ENCODE measurements around the gene PTH2R. TPM values are rescaled to one million over a fixed set of nuclear protein-coding genes. Genes with fewer than 3 reads are reported as not detected.

PTH2R gene
- total and polyA plus RNA-seq, 9 of the 15 experiments (the other 6 are each of a cell fraction or from before 2014, with no cell fraction given) = 2.7 to 8.8 (median 4.2) TPM

- ChIA-PET CTCF (ENCODE audit: low intra/inter-chr PET ratio) (no interaction called here), POLR2A (no interaction called here)
- Histone ChIP-seq H3K36me3 (ENCODE audit: control insufficient read depth, insufficient read depth, low read length) (no peaks in the 10 kb centered on the region), H4K20me1 (replicated peaks; ENCODE audit: control insufficient read depth, insufficient read depth, low read length) (no peaks in the 10 kb centered on the region), H3K9me1 (ENCODE audit: control insufficient read depth, insufficient read depth, low read length) (no peaks in the 10 kb centered on the region), H3K9me3 (replicated peaks; ENCODE audit: control insufficient read depth, insufficient read depth, low read depth, low read length) (no peaks in the 10 kb centered on the region), H3K27me3 (ENCODE audit: control insufficient read depth in 2 of 2, insufficient read depth in 2 of 2, low read length in 2 of 2) (no peaks in the 10 kb centered on the region), H3K9ac (ENCODE audit: insufficient read depth in 1 of 2, low read depth in 2 of 2, low read length in 2 of 2) (no peak overlapping the region), H3K4me1 (replicated peaks in 1 of 2; ENCODE audit: control insufficient read depth in 2 of 2, insufficient read depth in 2 of 2, low read length in 2 of 2) (peaks cover 0 to 12% of the 10 kb centered on the region in 2 experiments; a peak in 2 of 5 replicates), H2AFZ (ENCODE audit: low read depth, low read length) (no peak overlapping the region), H3K79me2 (ENCODE audit: control insufficient read depth, insufficient read depth, low read length) (no peaks in the 10 kb centered on the region), H3K4me3 (no peak overlapping the region), H3K4me2 (ENCODE audit: insufficient read depth, low read length) (no peak overlapping the region), H3K27ac (ENCODE audit: extremely low read depth, low read depth, low read length) (no peak overlapping the region)
- intact Hi-C loops (cut with micrococcal nuclease) (no loop called here), in situ Hi-C loops (cut with MboI) (no loop called here)
- DNase-seq (ENCODE audit: extremely low read depth in 1 of 4, low spot score in 3 of 4) = no peak
- no TSS peak for BruUV-seq (replicated peaks)
- 33% methylated on average over 2 of the region's 2 CpGs for WGBS (ENCODE audit: insufficient coverage, low coverage, missing lambda C conversion rate)
- no peak for FAIRE-seq
- ATAC-seq = no peak
- no peak for TF ChIP-seq ERF (CRISPR knock-in tag; IDR thresholded peaks at IDR 0.05)
- TF ChIP-seq BRF1 (IDR thresholded peaks at IDR 0.05; ENCODE audit: borderline replicate concordance, extremely low read depth, insufficient read length) = no peak
- TF ChIP-seq, protein P1, sequence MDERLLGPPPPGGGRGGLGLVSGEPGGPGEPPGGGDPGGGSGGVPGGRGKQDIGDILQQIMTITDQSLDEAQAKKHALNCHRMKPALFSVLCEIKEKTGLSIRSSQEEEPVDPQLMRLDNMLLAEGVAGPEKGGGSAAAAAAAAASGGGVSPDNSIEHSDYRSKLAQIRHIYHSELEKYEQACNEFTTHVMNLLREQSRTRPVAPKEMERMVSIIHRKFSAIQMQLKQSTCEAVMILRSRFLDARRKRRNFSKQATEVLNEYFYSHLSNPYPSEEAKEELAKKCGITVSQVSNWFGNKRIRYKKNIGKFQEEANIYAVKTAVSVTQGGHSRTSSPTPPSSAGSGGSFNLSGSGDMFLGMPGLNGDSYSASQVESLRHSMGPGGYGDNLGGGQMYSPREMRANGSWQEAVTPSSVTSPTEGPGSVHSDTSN (CRISPR knock-in tag; IDR thresholded peaks at IDR 0.05; ENCODE audit: low read depth) = no peak
- TF ChIP-seq, protein P1 (tag; conservative IDR thresholded peaks at IDR 0.05; ENCODE audit: low read depth) = no peak
- TF ChIP-seq ZNF212 (CRISPR knock-in tag; IDR thresholded peaks at IDR 0.05) = no peak
- no peak for TF ChIP-seq HNRNPH1 (optimal IDR thresholded peaks at IDR 0.05; ENCODE audit: low read depth, low read length)
- no peak for TF ChIP-seq ZNF644 (tag; IDR thresholded peaks at IDR 0.05; ENCODE audit: low read depth)
- TF ChIP-seq NFIX (CRISPR knock-in tag; IDR thresholded peaks at IDR 0.05; ENCODE audit: low read depth) = no peak
- no peak for TF ChIP-seq E2F5 (CRISPR knock-in tag; IDR thresholded peaks at IDR 0.05)
- TF ChIP-seq MCM5 (IDR thresholded peaks at IDR 0.05; ENCODE audit: low read depth) = no peak
- no peak for TF ChIP-seq STAT5A (IDR thresholded peaks at IDR 0.05; ENCODE audit: borderline replicate concordance, low read length)
- TF ChIP-seq CC2D1A (IDR thresholded peaks at IDR 0.05) = no peak
- no peak for TF ChIP-seq HDAC1 (IDR thresholded peaks at IDR 0.05)
- TF ChIP-seq ZNF780A (CRISPR knock-in tag; IDR thresholded peaks at IDR 0.05) = no peak
- TF ChIP-seq FOXP1 (CRISPR knock-in tag; IDR thresholded peaks at IDR 0.05) = no peak
- TF ChIP-seq, protein P2, sequence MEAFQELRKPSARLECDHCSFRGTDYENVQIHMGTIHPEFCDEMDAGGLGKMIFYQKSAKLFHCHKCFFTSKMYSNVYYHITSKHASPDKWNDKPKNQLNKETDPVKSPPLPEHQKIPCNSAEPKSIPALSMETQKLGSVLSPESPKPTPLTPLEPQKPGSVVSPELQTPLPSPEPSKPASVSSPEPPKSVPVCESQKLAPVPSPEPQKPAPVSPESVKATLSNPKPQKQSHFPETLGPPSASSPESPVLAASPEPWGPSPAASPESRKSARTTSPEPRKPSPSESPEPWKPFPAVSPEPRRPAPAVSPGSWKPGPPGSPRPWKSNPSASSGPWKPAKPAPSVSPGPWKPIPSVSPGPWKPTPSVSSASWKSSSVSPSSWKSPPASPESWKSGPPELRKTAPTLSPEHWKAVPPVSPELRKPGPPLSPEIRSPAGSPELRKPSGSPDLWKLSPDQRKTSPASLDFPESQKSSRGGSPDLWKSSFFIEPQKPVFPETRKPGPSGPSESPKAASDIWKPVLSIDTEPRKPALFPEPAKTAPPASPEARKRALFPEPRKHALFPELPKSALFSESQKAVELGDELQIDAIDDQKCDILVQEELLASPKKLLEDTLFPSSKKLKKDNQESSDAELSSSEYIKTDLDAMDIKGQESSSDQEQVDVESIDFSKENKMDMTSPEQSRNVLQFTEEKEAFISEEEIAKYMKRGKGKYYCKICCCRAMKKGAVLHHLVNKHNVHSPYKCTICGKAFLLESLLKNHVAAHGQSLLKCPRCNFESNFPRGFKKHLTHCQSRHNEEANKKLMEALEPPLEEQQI (IDR thresholded peaks at IDR 0.05) = no peak
- TF ChIP-seq PHF20 (IDR thresholded peaks at IDR 0.05; ENCODE audit: partially characterized antibody) = no peak
- TF ChIP-seq MEIS2 (IDR thresholded peaks at IDR 0.05; ENCODE audit: partially characterized antibody) = no peak
- no peak for TF ChIP-seq PHB (CRISPR knock-in tag; IDR thresholded peaks at IDR 0.05)
Observed at GRCh38 chr2:208369091-208369490, 37.5 kb upstream of the PTH2R start.
